ENCODE data around the gene HMGXB3. TPM values are rescaled to one million over a fixed set of nuclear protein-coding genes. Genes with fewer than 3 reads are reported as not detected.

The HMGXB3 gene
- total RNA-seq, 1 experiment from 2014 or later: 43.8 TPM

- Mint-ChIP-seq H3K4me1 (ENCODE audit: low read depth, unreplicated experiment) (peaks cover 6% of the 10 kb centered on the region), H3K27ac (ENCODE audit: unreplicated experiment) (no peak overlapping the region), H3K4me3 (ENCODE audit: unreplicated experiment) (no peak overlapping the region), H3K36me3 (ENCODE audit: insufficient read depth, unreplicated experiment) (peaks cover 12% of the 10 kb centered on the region), H3K9me3 (ENCODE audit: unreplicated experiment) (no peaks in the 10 kb centered on the region), H3K27me3 (ENCODE audit: insufficient read depth, unreplicated experiment) (no peaks in the 10 kb centered on the region)
- Histone ChIP-seq H3K4me3 (ENCODE audit: low read depth, low read length) (no peak overlapping the region), H3K27me3 (replicated peaks; ENCODE audit: control insufficient read depth, insufficient read depth, low read length) (no peaks in the 10 kb centered on the region), H3K4me1 (peaks cover 6% of the 10 kb centered on the region; the same call in 1 of the 2 replicates), H3K9me3 (no peaks in the 10 kb centered on the region), H3K36me3 (ENCODE audit: control insufficient read depth, insufficient read depth, low read length) (no peaks in the 10 kb centered on the region)
- CTCF ChIA-PET: interaction anchor here (0.9 kb wide), 1 partner anchor 229 kb away, joined by 3 read pairs; no protein-coding TSS in a partner anchor
- no peak for DNase-seq
- no TSS peak for BruUV-seq (replicated peaks)
- intact Hi-C loops (cut with micrococcal nuclease; ENCODE audit: unreplicated experiment): no loop called here
- POLR2A ChIA-PET: no interaction called here
- TF ChIP-seq CTCF (IDR thresholded peaks at IDR 0.05; ENCODE audit: insufficient read depth in 1 of 2, low read depth in 1 of 2, low read length in 1 of 2, severe bottlenecking in 1 of 2, unreplicated experiment in 1 of 2): no peak
Observed at GRCh38 chr5:150062216-150062922, 61.8 kb downstream of the HMGXB3 start.

GRCh38 chr5:150063638-150064037 is 63.1 kb downstream of the HMGXB3 start:
- ChIA-PET POLR2A (no interaction called here), CTCF (interaction anchor here (0.6 kb wide), 1 partner anchor 679 kb away, joined by 4 read pairs; no protein-coding TSS in a partner anchor)
- Mint-ChIP-seq H3K4me1 (ENCODE audit: low read depth, unreplicated experiment) (peaks cover 6% of the 10 kb centered on the region), H3K4me3 (ENCODE audit: unreplicated experiment) (no peak overlapping the region), H3K9me3 (ENCODE audit: unreplicated experiment) (no peaks in the 10 kb centered on the region), H3K36me3 (ENCODE audit: insufficient read depth, unreplicated experiment) (no peaks in the 10 kb centered on the region), H3K27ac (ENCODE audit: unreplicated experiment) (no peak overlapping the region), H3K27me3 (ENCODE audit: insufficient read depth, unreplicated experiment) (no peaks in the 10 kb centered on the region)
- H3K36me3 ChIP-seq (ENCODE audit: control insufficient read depth, insufficient read depth, low read length): no peaks in the 10 kb centered on the region
- no TSS peak for BruUV-seq (replicated peaks)
- DNase-seq: no peak
- H3K9me3 ChIP-seq: no peaks in the 10 kb centered on the region
- TF ChIP-seq CTCF (IDR thresholded peaks at IDR 0.05; ENCODE audit: insufficient read depth in 1 of 2, low read depth in 1 of 2, low read length in 1 of 2, severe bottlenecking in 1 of 2, unreplicated experiment in 1 of 2): no peak
- peaks cover 6% of the 10 kb centered on the region; the same call in 1 of the 2 replicates for H3K4me1 ChIP-seq
- no peaks in the 10 kb centered on the region for H3K27me3 ChIP-seq (replicated peaks; ENCODE audit: control insufficient read depth, insufficient read depth, low read length)
- no peak overlapping the region for H3K4me3 ChIP-seq (ENCODE audit: low read depth, low read length)
- intact Hi-C loops (cut with micrococcal nuclease; ENCODE audit: unreplicated experiment): no loop called here

- Mint-ChIP-seq H3K9me3 (ENCODE audit: unreplicated experiment) (no peaks in the 10 kb centered on the region), H3K27me3 (ENCODE audit: insufficient read depth, unreplicated experiment) (no peaks in the 10 kb centered on the region), H3K36me3 (ENCODE audit: insufficient read depth, unreplicated experiment) (no peaks in the 10 kb centered on the region), H3K27ac (ENCODE audit: unreplicated experiment) (no peak overlapping the region), H3K4me3 (ENCODE audit: unreplicated experiment) (no peak overlapping the region), H3K4me1 (ENCODE audit: low read depth, unreplicated experiment) (peaks cover 6% of the 10 kb centered on the region)
- no TSS peak for BruUV-seq (replicated peaks)
- CTCF ChIA-PET: no interaction called here
- POLR2A ChIA-PET: no interaction called here
- no peak for DNase-seq
- Histone ChIP-seq H3K36me3 (ENCODE audit: control insufficient read depth, insufficient read depth, low read length) (no peaks in the 10 kb centered on the region), H3K4me1 (peaks cover 6% of the 10 kb centered on the region; the same call in 1 of the 2 replicates), H3K9me3 (no peaks in the 10 kb centered on the region), H3K27me3 (replicated peaks; ENCODE audit: control insufficient read depth, insufficient read depth, low read length) (no peaks in the 10 kb centered on the region), H3K4me3 (ENCODE audit: low read depth, low read length) (no peak overlapping the region)
- TF ChIP-seq CTCF (IDR thresholded peaks at IDR 0.05; ENCODE audit: insufficient read depth in 1 of 2, low read depth in 1 of 2, low read length in 1 of 2, severe bottlenecking in 1 of 2, unreplicated experiment in 1 of 2): no peak
- intact Hi-C loops (cut with micrococcal nuclease; ENCODE audit: unreplicated experiment): no loop called here
Observed at GRCh38 chr5:150064681-150065220, 64.2 kb downstream of the HMGXB3 start.
